Lung (tissue), 12 donors: ENCODE results near the gene DHX9. TPM values are rescaled to one million over a fixed set of nuclear protein-coding genes. Genes with fewer than 3 reads are reported as not detected.
A peak's percentile ranks its signal among the peaks of the same experiment; 100 is the strongest.
"Not testable (repeated sequence)": the region's sequence is repeated elsewhere in the genome, so short reads cannot be mapped to it uniquely, and the experiment has no call there.

Experiments used
- ATAC-seq: fragments of 200-7000 bp; cut with Tn5 transposase; one replicate; pipeline ENCODE4 v1.9.1; 2020; ENCODE audit warnings: moderate number of reproducible peaks; ENCODE audit not compliant: insufficient read depth, low FRiP score
- DNase-seq, 3 donors: peaks; one replicate each; pipeline ENCODE4 v3.0.0-alpha.2; 2013 to 2017
- H3K27ac ChIP-seq, 2 donors: one replicate each; pipeline ENCODE4 v1.5.1; 2013; ENCODE audit warnings: mild to moderate bottlenecking in 2 of 2, moderate library complexity in 2 of 2, control low read depth in 1 of 2, inconsistent platforms in 1 of 2, low read depth in 1 of 2, low read length in 1 of 2
- H3K27me3 ChIP-seq, 3 donors: one replicate each; pipeline ENCODE4 v1.5.1; 2013; ENCODE audit warnings: low read length in 2 of 3; ENCODE audit not compliant: control insufficient read depth in 3 of 3, insufficient read depth in 3 of 3
- H3K36me3 ChIP-seq, 4 donors: one replicate each; pipeline ENCODE4 v1.5.1; 2013; ENCODE audit warnings: low read length in 4 of 4, mild to moderate bottlenecking in 1 of 4, moderate library complexity in 1 of 4; ENCODE audit not compliant: control insufficient read depth in 4 of 4, insufficient read depth in 4 of 4
- H3K4me1 ChIP-seq, 5 donors: one replicate each; pipeline ENCODE4 v1.5.1; 2013; ENCODE audit warnings: low read length in 5 of 5, mild to moderate bottlenecking in 2 of 5, moderate library complexity in 1 of 5; ENCODE audit not compliant: control insufficient read depth in 5 of 5, insufficient read depth in 5 of 5
- H3K4me3 ChIP-seq: one replicate; pipeline ENCODE4 v1.5.1; 2013; ENCODE audit warnings: mild to moderate bottlenecking, control low read depth, moderate library complexity
- H3K9ac ChIP-seq, 2 donors: one replicate each; pipeline ENCODE4 v1.5.1; 2013; ENCODE audit warnings: low read length in 2 of 2, control low read depth in 1 of 2; ENCODE audit not compliant: insufficient read depth in 1 of 2
- H3K9me3 ChIP-seq, 4 donors: one replicate each; pipeline ENCODE4 v1.5.1; 2013; ENCODE audit warnings: low read length in 3 of 4, mild to moderate bottlenecking in 1 of 4, moderate library complexity in 1 of 4; ENCODE audit not compliant: control insufficient read depth in 4 of 4, insufficient read depth in 3 of 4
- CTCF ChIP-seq: IDR thresholded peaks from 2 replicates; pipeline ENCODE4 v1.5.1; 2012; ENCODE audit warnings: mild to moderate bottlenecking; ENCODE audit errors: control extremely low read depth, extremely low read depth
- WGBS, 2 donors: extraction: QIAGEN DNeasy Blood & Tissue Kit; methylation state at CpG; one replicate each; pipeline ENCODE4 v1.1.7; 2013; 5-methylcytosine and 5-hydroxymethylcytosine counted together
- polyA plus RNA-seq, 2 donors: library from polyadenylated mRNA; stranded (reverse); fragments of 200-250 nt; gene quantifications; one replicate each; pipeline ENCODE4 v1.2.1, GENCODE V29; 2013
- total RNA-seq, 2 donors: library from RNA; depleted of rRNA in 1 of 2; stranded (reverse); fragments of >200 nt in 1 of 2; gene quantifications; one replicate each; pipeline ENCODE4 v1.2.1, GENCODE V29; 2014 to 2021
- donor health status: control.
- donor health status: control.
- donor health status: Bipolar disorder and iron deficiency.
- donor health status: healthy.
- donor health status: DM: yes; HTN: yes; CAD: no.

DHX9 gene
- total and polyA plus RNA-seq, 4 donors = 55.5 to 157 (median 114) TPM

- Histone ChIP-seq H3K4me3 (no peak overlapping the region), H3K4me1 (no peaks in the 10 kb centered on the region), H3K36me3 (peaks cover 7 to 17% (median 16%) of the 10 kb centered on the region in 4 donors), H3K9me3 (no peaks in the 10 kb centered on the region), H3K9ac (no peak overlapping the region), H3K27ac (no peak overlapping the region), H3K27me3 (no peaks in the 10 kb centered on the region)
- WGBS, 2 donors = 86 to 90% methylated on average over 9 of the region's 9 CpGs
- TF ChIP-seq CTCF = no peak
- ATAC-seq (no peak), DNase-seq (peak in 2 of 3 donors; percentile 21 to 39)
These were observed 51.9 kb downstream of the DHX9 start for GRCh38 chr1:182890927-182891610.

- Histone ChIP-seq H3K4me3 (no peak overlapping the region), H3K9me3 (no peaks in the 10 kb centered on the region), H3K36me3 (no peaks in the 10 kb centered on the region), H3K4me1 (no peaks in the 10 kb centered on the region), H3K27ac (no peak overlapping the region), H3K27me3 (no peaks in the 10 kb centered on the region), H3K9ac (no peak overlapping the region)
- no peak for ATAC-seq
- DNase-seq = no peak
- 68 to 83% methylated on average over 2 of the region's 2 CpGs for WGBS, 2 donors
- TF ChIP-seq CTCF = no peak
These were observed 58.5 kb downstream of the DHX9 start for GRCh38 chr1:182897696-182898095.

- DNase-seq, ATAC-seq, H3K36me3 ChIP-seq, H3K9ac ChIP-seq, H3K27me3 ChIP-seq, H3K27ac ChIP-seq, H3K9me3 ChIP-seq, H3K4me1 ChIP-seq, H3K4me3 ChIP-seq: not testable (repeated sequence)
- WGBS, 2 donors = 78 to 93% methylated on average over 5 of the region's 5 CpGs
These were observed 62.8 kb downstream of the DHX9 start for GRCh38 chr1:182901946-182902345.

- WGBS, 2 donors = 94 to 96% methylated on average over 2 of the region's 2 CpGs
- no peaks in the 10 kb centered on the region for H3K4me1 ChIP-seq
- H3K27ac ChIP-seq = no peak overlapping the region
- DNase-seq (no peak), ATAC-seq (no peak)
- no peaks in the 10 kb centered on the region for H3K27me3 ChIP-seq
- no peak overlapping the region for H3K4me3 ChIP-seq
- TF ChIP-seq CTCF = no peak
- H3K36me3 ChIP-seq = no peaks in the 10 kb centered on the region
- H3K9ac ChIP-seq = no peak overlapping the region
- H3K9me3 ChIP-seq = no peaks in the 10 kb centered on the region
These were observed 66.2 kb downstream of the DHX9 start for GRCh38 chr1:182905321-182905720.
